ENCODE data around the gene SYCP2.

GRCh38 chr20:59845472-59845871 lies 88.0 kb downstream of the SYCP2 start:
- TF ChIP-seq POLR2A (IDR thresholded peaks at IDR 0.05; ENCODE audit: control extremely low read depth in 1 of 2, low read depth in 2 of 2, low read length in 2 of 2), result no peak
- no peak for TF ChIP-seq EP300 (IDR thresholded peaks at IDR 0.05; ENCODE audit: borderline replicate concordance in 1 of 2, low read depth in 2 of 2, low read length in 2 of 2)
- no peak for TF ChIP-seq CTCF (IDR thresholded peaks at IDR 0.05; ENCODE audit: control extremely low read depth in 1 of 3, insufficient read depth in 1 of 3, low read depth in 1 of 3, low read length in 3 of 3)
- no peak for TF ChIP-seq ZNF274 (IDR thresholded peaks at IDR 0.05; ENCODE audit: borderline replicate concordance, extremely low read depth, low read length)
- TF ChIP-seq EZH2 (IDR thresholded peaks at IDR 0.05; ENCODE audit: low read depth, low read length, severe bottlenecking), result no peak
- TF ChIP-seq POLR2AphosphoS5 (IDR thresholded peaks at IDR 0.05; ENCODE audit: low read depth, low read length), result no peak
- TF ChIP-seq MAFK (IDR thresholded peaks at IDR 0.05; ENCODE audit: low read depth, low read length), result no peak
- TF ChIP-seq USF2 (IDR thresholded peaks at IDR 0.05; ENCODE audit: low read length), result no peak
- no peak for TF ChIP-seq EGR1 (IDR thresholded peaks at IDR 0.05; ENCODE audit: borderline replicate concordance, low read depth, low read length)
- TF ChIP-seq TEAD4 (IDR thresholded peaks at IDR 0.05; ENCODE audit: low read depth, low read length), result no peak
- no peak for TF ChIP-seq BRCA1 (IDR thresholded peaks at IDR 0.05; ENCODE audit: low read depth, low read length)
- no peak for TF ChIP-seq KDM1A (IDR thresholded peaks at IDR 0.05; ENCODE audit: borderline replicate concordance, low read length)
- no peak for TF ChIP-seq SP2 (IDR thresholded peaks at IDR 0.05; ENCODE audit: low read length)

Data from H1 (cell line).